HG03460 (cell line): ENCODE results near the gene TSPYL4.
A peak's percentile ranks its signal among the peaks of the same experiment; 100 is the strongest.
"Not testable (repeated sequence)": the region's sequence is repeated elsewhere in the genome, so short reads cannot be mapped to it uniquely, and the experiment has no call there.

Experiments
- ATAC-seq: cut with Tn5 transposase; IDR thresholded peaks from one replicate; pipeline ENCODE4 v1.9.1; 2021; ENCODE audit not compliant: unreplicated experiment

The TSPYL4 gene

GRCh38 chr6:116253505-116254296 is at the start of gene TSPYL4:
Gene TSPYL4, minus strand, starts transcription at chr6:116254075. Its CDS starts 67 bp downstream, at chr6:116254008.
- ATAC-seq: peak; percentile 99

GRCh38 chr6:116301104-116301503 is 47.2 kb upstream of the TSPYL4 start:
- ATAC-seq: no peak

GRCh38 chr6:116300566-116300965 is 46.7 kb upstream of the TSPYL4 start:
- ATAC-seq: no peak

GRCh38 chr6:116298973-116299372 is 45.1 kb upstream of the TSPYL4 start:
- ATAC-seq: peak; percentile 81

- ATAC-seq: no peak
Observed at GRCh38 chr6:116298273-116298672, 44.4 kb upstream of the TSPYL4 start.

GRCh38 chr6:116292553-116292952 is 38.7 kb upstream of the TSPYL4 start:
- no peak for ATAC-seq

GRCh38 chr6:116291701-116292396 is 38.0 kb upstream of the TSPYL4 start:
- ATAC-seq: no peak

- ATAC-seq: no peak
Observed at GRCh38 chr6:116290799-116291198, 36.9 kb upstream of the TSPYL4 start.

- no peak for ATAC-seq
Observed at GRCh38 chr6:116289876-116290275, 36.0 kb upstream of the TSPYL4 start.

GRCh38 chr6:116287689-116288282 is 33.9 kb upstream of the TSPYL4 start:
- no peak for ATAC-seq

GRCh38 chr6:116286773-116287358 is 33.0 kb upstream of the TSPYL4 start:
- ATAC-seq: no peak

GRCh38 chr6:116284984-116285383 is 31.1 kb upstream of the TSPYL4 start:
- not testable (repeated sequence) for ATAC-seq

GRCh38 chr6:116283191-116283590 is 29.3 kb upstream of the TSPYL4 start:
- no peak for ATAC-seq

GRCh38 chr6:116282698-116283097 is 28.8 kb upstream of the TSPYL4 start:
- no peak for ATAC-seq

GRCh38 chr6:116280933-116281316 is 27.1 kb upstream of the TSPYL4 start:
- ATAC-seq: no peak

- no peak for ATAC-seq
Observed at GRCh38 chr6:116280161-116280932, 26.5 kb upstream of the TSPYL4 start.

- ATAC-seq: peak; percentile 97
Observed at GRCh38 chr6:116279232-116280160, 25.6 kb upstream of the TSPYL4 start, which contains the start of gene TSPYL1. Gene TSPYL1, minus strand, starts transcription at chr6:116279930. Its CDS starts 100 bp downstream, at chr6:116279830.

- ATAC-seq: no peak
Observed at GRCh38 chr6:116278854-116279231, 25.0 kb upstream of the TSPYL4 start.

- no peak for ATAC-seq
Observed at GRCh38 chr6:116278481-116278829, 24.6 kb upstream of the TSPYL4 start.

- ATAC-seq: no peak
Observed at GRCh38 chr6:116277124-116277523, 23.2 kb upstream of the TSPYL4 start.
